Endometrial microvascular endothelial cells (primary cell): ENCODE results near the gene H2AZ1. TPM values are rescaled to one million over a fixed set of nuclear protein-coding genes. Genes with fewer than 3 reads are reported as not detected.
"Not testable (repeated sequence)": the region's sequence is repeated elsewhere in the genome, so short reads cannot be mapped to it uniquely, and the experiment has no call there.

ENCODE experiments used
- in situ Hi-C: cut with HindIII; loops from 2 replicates; pipeline ENCODE4 v1.10.0; 2017; ENCODE audit warnings: low sequenced_read_pairs, low pct_unique_long_range_greater_than_20kb; ENCODE audit errors: inconsistent ontology term
- total RNA-seq: library from RNA; depleted of rRNA; stranded (reverse); fragments of >200 nt; gene quantifications from one replicate; pipeline ENCODE4 v1.2.3, GENCODE V29; 2015; ENCODE audit errors: inconsistent ontology term

The H2AZ1 gene
- total RNA-seq: 1,043 TPM

DNA sequence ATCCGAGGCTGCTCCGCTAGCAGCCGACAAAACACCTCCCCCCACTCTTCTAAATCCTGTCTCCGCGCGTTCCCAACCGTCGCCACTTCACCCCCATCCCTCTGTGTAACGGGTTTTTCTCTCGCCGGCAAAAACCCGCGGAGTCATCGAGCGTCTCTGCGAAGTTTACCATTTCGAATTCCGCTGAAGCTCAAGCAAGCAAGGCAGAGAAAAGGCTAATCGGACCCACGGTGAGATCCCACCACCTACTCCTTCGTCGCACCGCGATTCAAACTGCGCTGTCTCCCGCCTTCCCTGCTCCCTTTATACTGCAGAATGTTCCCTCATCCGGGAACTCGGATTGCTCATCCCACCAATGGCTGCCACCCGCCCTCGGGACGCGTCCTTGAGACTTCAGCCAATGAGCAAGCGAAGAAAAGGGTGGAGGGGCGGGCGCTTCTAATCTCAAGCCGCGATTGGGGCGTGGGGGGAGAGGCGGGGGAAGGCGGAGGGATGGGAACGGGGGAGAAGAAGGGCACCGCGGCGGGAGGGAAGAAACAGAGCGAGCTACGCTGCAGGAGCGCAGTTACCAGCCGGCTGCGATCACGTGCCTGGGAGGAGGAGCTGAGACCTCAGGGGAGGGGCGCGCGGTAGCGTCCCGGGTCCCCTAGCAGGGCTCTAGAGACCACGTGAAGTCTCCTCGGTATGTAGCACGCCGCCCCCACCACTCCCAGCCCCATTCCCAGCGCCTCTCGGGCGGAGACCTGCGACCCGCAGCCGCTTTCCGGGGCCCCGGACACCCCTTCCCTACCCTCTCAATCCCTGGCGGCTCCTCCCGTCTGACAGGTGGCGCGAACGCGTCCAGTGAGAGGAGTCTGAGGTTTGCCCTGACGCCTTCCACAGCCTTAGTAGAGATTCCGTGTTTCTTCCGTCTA is at the start of gene H2AZ1:
Gene H2AZ1 (minus strand): TSS at position 277 of the 914 bp plus-strand sequence. CDS start 105 bp downstream, at position 172.
- in situ Hi-C loops: no loop called here

DNA sequence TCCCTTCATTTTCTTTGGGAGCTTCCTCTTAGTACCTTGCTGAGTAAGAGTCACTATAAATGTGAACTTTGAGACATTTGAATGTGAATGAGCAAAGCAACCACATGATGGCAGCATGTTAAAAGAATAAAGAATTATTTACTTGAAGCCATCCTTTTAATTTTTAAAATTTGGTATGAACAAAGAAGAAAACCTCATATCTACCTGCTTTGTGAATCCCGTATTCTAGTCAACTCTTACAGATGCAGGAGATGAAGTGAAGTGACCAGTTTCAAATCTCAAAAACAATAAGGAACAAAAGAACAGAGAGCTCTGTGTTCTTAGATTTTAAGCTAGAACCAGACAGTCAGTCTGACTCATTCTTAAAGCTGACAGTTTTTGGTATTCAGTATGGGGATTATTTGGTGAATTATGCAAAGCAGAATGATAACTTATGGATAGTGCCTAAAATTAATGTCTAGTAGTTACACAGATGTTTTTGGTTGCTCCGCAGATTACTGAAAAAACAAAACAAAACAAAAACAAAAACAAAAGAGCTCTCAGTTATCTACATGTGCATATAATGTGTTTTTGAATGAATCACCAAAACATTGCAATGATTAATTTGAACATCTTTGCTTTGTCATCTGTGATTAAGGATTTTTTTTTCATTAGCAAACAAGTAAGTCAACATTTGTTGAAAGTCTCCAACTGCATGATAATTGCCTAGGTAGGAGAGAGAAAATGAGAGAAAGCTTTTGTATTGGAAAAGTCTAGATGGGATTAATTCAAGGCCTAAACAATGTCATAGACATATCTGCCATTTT is 48.2 kb upstream of the H2AZ1 start:
- in situ Hi-C loops: no loop called here

DNA sequence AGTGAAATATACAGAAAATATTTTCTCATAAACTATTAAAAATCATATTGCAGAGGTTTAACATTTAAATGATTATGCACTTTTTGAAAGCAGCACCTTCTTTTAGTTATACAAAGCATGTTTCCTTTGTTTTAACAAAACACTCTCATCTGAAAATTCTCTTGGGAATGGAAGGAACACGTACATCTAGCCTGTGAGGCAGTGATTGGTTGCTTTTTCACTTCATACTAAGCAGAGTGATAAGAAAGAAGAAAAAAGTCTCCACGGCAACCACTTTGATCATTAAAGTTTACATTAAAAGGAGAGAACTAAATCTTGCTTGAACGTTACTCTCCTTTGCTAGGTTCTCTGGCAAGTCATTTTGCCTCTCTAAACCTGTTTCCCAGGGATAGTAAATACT is 41.7 kb upstream of the H2AZ1 start:
- in situ Hi-C loops: no loop called here

DNA sequence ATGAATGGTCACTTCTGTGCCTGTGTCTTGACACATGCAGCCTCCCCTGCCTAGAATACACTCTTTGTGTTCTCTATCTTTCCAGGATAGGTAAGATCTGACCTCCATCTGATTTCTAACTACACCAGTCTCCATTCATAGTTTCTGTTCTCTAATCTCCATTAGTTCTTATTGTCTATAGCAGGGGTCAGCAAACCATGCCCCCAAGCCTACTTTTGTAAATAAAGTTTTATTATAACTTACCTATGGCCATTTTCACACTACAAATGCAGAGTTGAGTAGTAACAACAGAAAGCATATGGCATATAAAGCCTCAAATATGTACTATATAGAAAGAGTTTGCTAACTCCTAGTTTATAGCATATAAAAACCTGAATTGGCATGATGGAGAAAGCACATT is 37.6 kb upstream of the H2AZ1 start:
- in situ Hi-C loops: no loop called here

DNA sequence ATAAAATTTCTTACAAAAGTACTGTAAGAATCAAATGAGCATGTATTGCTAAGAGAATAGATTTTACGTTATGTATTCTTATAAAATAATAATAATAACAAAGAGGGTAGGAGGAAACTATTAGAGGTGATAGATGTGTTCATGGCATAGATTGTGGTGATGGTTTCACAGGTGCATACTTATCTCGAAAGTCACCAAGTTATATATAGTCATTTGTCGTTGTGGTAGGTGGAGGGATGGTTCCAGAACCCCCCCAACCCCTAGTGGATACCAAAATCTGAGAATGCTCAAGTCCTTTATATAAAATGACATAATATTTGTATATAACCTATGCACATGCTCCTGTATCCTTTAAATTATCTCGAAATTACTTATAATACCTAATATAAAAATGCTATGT is 36.7 kb upstream of the H2AZ1 start:
- in situ Hi-C loops: no loop called here

DNA sequence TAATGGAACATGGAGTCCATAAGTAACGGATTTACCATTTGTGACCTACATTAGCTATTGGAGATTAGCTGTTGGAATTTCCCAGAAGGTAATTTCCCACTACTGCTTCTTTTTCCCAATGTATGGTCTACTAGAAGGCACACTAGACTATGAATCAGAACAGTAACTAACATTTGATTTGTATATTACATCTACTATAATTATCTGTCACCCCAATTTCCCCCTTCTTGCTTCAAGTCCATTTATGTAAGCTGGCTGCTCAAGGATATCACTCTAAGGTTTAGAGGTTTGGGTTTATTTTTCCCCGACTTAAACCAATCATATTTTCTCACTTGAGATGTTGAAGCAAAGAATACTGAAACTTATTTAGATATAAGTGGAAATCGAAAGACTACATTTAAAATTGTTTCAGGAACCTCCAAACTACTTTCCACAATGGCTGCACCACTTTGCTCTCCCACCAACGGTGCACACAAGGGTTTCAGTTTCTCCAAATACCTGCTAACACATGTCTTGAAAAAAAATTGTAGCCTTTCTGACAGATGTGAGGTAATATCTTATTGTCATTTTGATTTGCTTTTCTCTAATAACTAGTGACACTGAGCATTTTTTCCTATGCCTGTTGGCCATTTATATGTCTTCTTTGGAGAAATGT is 33.3 kb upstream of the H2AZ1 start:
- in situ Hi-C loops: no loop called here

DNA sequence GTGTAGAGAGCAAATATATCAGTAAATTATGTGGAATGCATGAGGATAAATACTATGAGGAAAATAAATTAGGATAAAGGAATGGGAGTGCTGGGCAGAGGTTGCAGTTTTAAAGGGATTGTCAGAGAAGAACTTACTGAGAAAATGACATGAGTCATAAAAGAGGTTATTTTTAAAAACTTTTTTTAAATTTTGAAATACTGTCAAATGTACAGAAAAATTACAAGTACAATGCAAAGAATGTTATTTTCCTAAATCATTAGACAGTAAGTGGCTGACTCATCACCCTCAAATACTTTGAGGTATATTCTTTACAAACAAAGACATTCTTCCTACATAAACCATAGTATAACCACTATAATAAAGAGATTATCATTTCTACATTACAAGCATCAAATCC is 29.8 kb upstream of the H2AZ1 start:
- in situ Hi-C loops: no loop called here

DNA sequence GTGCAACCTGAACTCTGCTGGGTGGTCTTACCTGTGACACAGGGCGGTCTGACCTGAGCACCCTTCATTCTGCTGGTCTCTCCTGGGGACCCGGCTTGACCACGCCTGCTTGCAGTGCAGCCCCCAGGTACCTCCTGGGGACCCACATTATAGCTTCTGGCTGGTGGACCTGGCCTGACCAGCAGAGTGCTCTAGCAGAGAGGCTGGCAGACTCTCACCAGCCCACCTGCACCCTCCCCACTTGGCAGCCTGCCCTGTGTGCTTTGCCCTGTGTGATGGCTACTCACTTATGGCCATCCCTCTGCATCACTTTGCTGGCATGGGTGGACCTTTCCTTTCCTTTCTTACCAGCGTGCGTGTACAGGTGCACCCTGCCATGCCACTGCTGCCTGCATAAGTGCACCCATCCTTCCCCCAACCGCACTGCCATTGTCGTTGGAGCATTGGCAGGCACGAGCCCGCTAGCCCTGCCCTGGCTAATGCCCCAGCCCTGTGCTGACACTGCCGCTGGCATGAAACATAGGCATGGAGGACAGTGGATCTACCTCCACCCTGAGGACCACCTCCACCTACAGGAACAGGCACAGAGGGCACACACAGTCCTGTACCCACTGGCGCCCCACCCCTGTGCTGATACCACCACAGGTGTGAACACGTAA is 21.5 kb upstream of the H2AZ1 start:
- in situ Hi-C loops: no loop called here

DNA sequence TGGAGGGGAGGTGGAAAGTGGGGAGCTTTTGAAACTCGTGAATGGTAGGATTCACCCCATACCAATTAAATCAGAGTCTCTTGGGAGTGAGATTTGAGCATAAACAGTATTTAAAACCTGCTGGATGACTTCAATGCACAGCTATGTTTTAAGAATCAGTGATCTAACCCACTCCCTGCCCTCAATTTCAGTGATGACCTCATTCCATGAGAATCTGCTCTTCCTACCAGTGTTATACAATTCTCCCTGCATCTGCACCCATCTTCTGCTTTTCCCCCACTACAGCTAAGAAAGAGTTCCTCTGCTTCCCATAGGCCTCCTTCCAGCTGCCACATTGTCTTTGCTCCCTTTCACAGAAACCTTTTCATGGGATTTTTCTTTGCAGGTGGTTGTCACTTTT is 18.3 kb upstream of the H2AZ1 start:
- in situ Hi-C loops: no loop called here

DNA sequence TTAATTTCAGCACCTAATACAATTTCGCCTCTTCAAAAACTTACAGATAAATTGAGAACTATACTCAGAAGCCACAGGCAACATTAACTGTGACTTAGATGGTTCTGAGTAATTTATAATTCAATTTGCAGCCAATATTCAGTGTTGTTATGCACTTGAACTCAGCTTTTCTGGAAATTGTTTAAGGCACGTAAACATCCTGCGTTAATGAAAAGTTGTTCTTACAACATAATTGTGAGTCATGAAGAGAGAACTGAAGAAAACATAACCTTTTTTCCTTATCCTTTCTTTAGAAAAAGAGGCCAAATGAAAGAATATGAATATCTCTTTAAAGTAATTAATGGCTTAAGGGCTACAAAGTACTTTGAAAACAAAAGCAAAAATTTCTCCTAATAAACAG is 16.6 kb upstream of the H2AZ1 start:
- in situ Hi-C loops: no loop called here

DNA sequence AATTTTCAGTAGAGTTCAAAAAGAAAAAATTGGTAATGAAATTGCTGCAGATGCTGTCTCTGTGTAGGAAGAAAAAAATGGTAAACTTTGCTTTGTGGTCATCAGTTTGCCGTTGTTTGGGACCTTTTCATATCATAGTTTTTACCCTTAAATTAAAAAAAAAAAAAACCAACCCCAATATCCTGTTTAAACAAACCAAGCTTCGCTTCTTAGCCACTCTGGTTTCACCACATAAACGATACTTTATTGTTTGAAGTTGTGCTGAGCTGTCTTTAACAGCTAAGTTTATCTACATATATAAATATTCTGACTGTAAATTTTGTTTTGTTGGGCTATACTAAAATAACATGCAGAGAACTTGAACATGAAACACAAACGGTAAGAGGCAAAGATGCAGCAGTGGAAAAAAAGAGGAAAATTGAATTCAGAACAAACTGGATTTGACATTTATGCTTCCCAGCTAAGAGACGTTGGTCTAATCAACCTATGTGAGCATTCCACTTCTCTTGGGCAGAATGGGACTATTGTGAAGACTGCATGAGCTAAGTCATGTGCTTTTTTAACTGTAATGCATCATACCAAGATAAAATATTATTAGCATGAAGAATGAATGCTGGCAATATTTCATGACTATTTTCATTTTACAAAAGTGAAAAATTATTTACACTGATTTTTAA is 15.7 kb upstream of the H2AZ1 start:
- in situ Hi-C loops: no loop called here

DNA sequence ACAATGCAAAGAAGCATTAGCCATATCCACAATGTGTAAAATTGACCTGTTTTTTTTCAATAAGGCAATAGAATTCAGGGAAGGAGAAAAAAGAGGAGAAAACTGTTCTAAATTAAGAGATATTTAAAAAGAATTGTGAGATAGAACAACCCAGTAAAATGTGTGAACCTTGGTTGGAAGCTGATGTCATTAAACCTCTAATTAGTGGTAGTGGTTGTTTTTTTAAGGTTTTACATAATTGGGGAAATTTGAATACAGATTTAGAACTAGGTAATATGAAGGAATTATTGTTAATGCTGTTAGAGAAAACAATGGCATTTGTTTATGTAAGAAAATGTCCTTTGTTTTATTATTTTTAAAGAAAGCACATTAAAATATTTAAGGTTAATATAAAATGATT is 15.1 kb upstream of the H2AZ1 start:
- in situ Hi-C loops: no loop called here

DNA sequence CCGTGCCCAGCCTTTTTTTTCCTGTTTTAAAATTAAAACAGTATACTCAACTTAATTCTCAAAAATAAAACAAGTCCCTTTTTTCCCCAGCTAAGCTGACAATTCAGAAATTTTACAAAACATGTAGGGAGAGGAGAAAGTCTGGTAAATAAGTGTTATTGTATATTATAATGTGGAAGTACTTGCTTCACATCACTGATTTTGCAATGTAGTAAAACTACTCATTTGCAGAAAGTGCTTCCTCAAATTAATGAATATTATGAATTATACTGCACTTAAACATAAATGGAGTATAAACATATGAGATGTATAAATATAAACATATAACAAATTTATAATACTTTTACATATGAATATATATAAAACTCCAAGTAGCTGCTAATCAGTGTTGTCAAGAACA is 11.6 kb upstream of the H2AZ1 start:
- in situ Hi-C loops: no loop called here

DNA sequence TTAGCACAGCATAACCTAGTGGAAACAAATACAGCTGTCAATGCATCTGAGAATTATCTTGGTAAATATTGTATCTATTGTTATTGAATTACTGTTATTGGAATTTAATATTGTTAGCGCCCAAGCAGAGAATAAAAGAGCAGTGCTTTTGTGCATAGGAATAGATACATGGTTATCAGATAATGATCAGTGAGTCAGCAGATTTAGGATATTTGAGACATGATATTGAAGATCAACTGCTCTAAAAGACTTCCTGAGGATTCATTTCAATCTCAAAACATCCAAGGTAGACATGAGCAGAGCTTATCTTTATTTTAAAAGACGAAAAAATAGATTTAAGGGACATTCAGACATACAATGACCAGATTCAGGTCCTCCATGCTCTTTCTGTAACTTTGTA is 10.6 kb upstream of the H2AZ1 start:
- in situ Hi-C loops: no loop called here

DNA sequence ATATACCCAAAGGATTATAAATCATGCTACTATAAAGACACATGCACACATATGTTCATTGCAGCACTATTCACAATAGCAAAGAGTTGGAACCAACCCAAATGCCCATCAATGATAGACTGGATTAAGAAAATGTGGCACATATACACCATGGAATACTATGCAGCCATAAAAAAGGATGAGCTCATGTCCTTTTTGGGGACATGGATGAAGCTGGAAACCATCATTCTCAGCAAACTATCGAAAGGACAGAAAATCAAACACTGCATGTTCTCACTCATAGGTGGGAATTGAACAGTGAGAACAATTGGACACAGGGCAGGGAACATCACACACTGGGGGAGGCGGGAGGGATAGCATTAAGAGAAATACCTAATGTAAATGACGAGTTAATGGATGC is 8.1 kb upstream of the H2AZ1 start:
- in situ Hi-C loops: not testable (repeated sequence)

DNA sequence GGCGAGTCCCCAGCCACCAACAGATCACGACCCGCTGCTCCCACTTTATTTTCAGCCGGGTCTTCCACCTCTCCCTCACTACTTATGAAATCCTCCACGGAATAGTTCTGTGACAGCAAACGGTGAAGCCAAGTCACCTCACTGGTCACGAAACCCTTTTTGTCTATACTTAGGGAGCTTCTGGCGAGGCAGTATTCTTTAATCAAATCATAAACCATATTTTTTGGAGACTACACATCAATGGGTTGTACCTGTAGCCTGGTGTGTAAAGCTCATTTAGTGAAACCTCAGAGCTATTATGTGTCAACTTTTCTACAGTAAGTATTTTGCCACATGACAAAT is 809 bp upstream of the H2AZ1 start:
- in situ Hi-C loops: no loop called here

DNA sequence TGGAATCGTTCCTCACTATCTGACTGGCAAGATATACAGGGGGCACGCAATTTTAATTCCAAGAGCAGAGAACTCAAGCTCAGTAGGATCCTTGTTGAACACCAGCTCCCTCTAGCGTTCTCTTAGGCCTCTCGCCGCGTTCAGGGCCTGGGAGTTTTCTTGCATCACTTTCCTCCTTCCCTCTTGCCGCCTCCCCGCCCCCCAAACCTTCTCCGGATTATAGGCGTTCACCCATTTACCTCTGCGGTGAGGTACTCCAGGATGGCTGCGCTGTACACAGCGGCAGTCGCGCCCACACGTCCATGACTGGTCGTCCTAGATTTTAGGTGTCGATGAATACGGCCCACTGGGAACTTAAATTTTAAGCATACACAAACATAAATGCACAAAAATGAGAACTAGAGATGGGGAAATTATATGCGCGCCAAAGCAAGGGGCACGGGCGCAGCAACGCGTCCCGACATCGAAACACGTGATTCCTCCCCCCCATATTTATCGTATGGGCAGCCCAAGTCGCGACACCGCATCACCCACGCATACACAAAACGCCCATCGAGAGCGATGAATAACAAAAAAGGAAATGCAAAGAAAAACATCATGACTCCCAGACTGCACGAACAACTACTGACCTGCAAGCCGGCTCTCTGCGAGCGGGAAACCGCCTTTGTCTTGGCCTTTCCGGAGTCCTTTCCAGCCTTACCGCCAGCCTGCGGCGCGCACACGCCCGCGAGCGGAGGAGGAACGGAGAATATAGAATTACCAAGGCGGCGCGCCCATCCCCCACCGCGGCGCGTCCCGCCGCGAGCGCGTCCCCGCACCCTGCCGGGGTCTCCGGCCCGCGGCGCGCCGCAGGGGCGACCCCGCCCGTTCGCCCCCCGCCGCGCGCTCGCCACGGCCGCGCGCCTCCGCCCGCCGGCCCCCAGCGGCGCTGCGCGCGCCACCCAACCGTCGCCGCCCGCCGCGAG is 759 bp downstream of the H2AZ1 start:
- in situ Hi-C loops: no loop called here

DNA sequence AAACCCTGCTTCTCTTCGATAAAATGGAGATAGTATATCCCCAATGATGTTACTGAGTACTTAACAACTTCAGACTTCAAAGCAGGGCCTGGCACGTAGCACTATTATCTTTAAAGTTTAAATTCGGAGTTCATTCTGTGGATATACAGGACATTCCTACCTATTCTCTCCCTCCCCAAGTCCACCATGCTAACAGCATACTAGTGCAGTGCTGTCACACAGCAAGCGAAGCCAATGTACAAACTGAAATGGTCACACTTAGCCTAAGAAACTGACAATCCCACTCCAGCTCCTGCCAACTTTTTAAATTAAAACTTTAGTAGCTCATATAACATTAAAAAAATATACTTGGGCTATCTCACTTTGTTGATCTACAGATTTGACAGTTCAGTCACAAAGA is 2.5 kb downstream of the H2AZ1 start:
- in situ Hi-C loops: no loop called here
